GM12874 (cell line): ENCODE data around the gene MACF1.

Source experiments
- CTCF ChIP-seq: IDR thresholded peaks from 2 replicates; pipeline ENCODE4 v1.5.1; 2011; ENCODE audit warnings: low read depth, mild to moderate bottlenecking, control low read depth, low read length, moderate library complexity; ENCODE audit not compliant: insufficient read depth

The MACF1 gene

GRCh38 chr1:39269791-39270342, 65.4 kb downstream of the MACF1 start:
- no peak for TF ChIP-seq CTCF

- no peak for TF ChIP-seq CTCF
Measured at GRCh38 chr1:39270368-39270767, 65.9 kb downstream of the MACF1 start.

GRCh38 chr1:39272027-39272797, 67.7 kb downstream of the MACF1 start:
- no peak for TF ChIP-seq CTCF

- no peak for TF ChIP-seq CTCF
Measured at GRCh38 chr1:39272798-39273469, 68.4 kb downstream of the MACF1 start.

GRCh38 chr1:39275836-39276507, 71.5 kb downstream of the MACF1 start:
- TF ChIP-seq CTCF, result no peak

GRCh38 chr1:39277879-39278278, 73.4 kb downstream of the MACF1 start:
- no peak for TF ChIP-seq CTCF

GRCh38 chr1:39282537-39283216, 78.2 kb downstream of the MACF1 start:
- no peak for TF ChIP-seq CTCF
